Endothelial cell of umbilical vein (primary cell): ENCODE data around the gene OXTR. TPM values are rescaled to one million over a fixed set of nuclear protein-coding genes. Genes with fewer than 3 reads are reported as not detected.

Experiments
- BruUV-seq: library from RNA; stranded (reverse); fragments of 400-500 nt; replicated peaks from 2 replicates; lab custom pipeline; 2021; lab: Mats Ljungman, UMichigan
- CTCF ChIA-PET: fragments of 300-600, 350-600 bp; sonication (Branson Sonifier 250); formaldehyde crosslinking; loops from one replicate; lab custom pipeline; 2021; ENCODE audit warnings: antibody characterized with exemption, inconsistent platforms; lab: Charles Lee
- POLR2A ChIA-PET: fragments of 300-600, 350-600 bp; sonication (Branson Sonifier 250); formaldehyde crosslinking; loops from one replicate; lab custom pipeline; 2021; ENCODE audit warnings: antibody characterized with exemption, inconsistent platforms; lab: Charles Lee
- DNase-seq: peaks from one replicate; pipeline ENCODE4 v3.0.0-alpha.2; 2011; ENCODE audit warnings: low read depth, low spot score
- FAIRE-seq: peaks from 2 replicates; lab custom pipeline; 2011; peaks lifted over from hg19 to GRCh38; lab: Jason Lieb, UNC
- H2AFZ ChIP-seq: 2 replicates; pipeline ENCODE4 v1.6.0; 2012; ENCODE audit warnings: low read depth, low read length, control low read depth, inconsistent platforms
- H3K27ac ChIP-seq: 2 replicates; pipeline ENCODE4 v1.5.1; 2011; ENCODE audit warnings: low read depth, mild to moderate bottlenecking, control low read depth, low read length, moderate library complexity; ENCODE audit not compliant: insufficient read depth
- H3K27me3 ChIP-seq, 2 experiments: 2 replicates each; pipeline versions ENCODE4 v1.6.0 to v1.6.1; 2011; ENCODE audit warnings: low read length in 2 of 2, mixed read lengths in 1 of 2; ENCODE audit not compliant: control insufficient read depth in 2 of 2, insufficient read depth in 2 of 2
- H3K36me3 ChIP-seq, 2 experiments: 2 replicates in 1 of 2; 3 replicates in 1 of 2; pipeline ENCODE4 v1.5.1; 2011; ENCODE audit warnings: low read length in 2 of 2, mild to moderate bottlenecking in 1 of 2, moderate library complexity in 1 of 2; ENCODE audit not compliant: control insufficient read depth in 2 of 2, insufficient read depth in 2 of 2; ENCODE audit errors: extremely low read depth in 1 of 2
- H3K4me1 ChIP-seq: 3 replicates; pipeline ENCODE4 v1.5.1; 2011; ENCODE audit warnings: mild to moderate bottlenecking, low read length; ENCODE audit not compliant: control insufficient read depth, insufficient read depth; ENCODE audit errors: extremely low read depth
- H3K4me2 ChIP-seq: 2 replicates; pipeline ENCODE4 v1.6.1; 2011; ENCODE audit warnings: low read length, control low read depth, mixed read lengths; ENCODE audit not compliant: insufficient read depth
- H3K4me3 ChIP-seq, 3 experiments: fragments of 200-600 bp in 1 of 3; sonication (generic), shearing (Covaris generic) in 1 of 3; replicated peaks in 1 of 3; 2 replicates each; pipeline ENCODE4 v1.5.1; 2011 to 2016; ENCODE audit warnings: control low read depth in 3 of 3, low read length in 3 of 3, mild to moderate bottlenecking in 2 of 3, inconsistent platforms in 1 of 3, low read depth in 1 of 3, moderate library complexity in 1 of 3; ENCODE audit not compliant: insufficient read depth in 1 of 3
- H3K79me2 ChIP-seq: 2 replicates; pipeline ENCODE4 v1.6.0; 2012; ENCODE audit warnings: low read length, inconsistent platforms; ENCODE audit not compliant: control insufficient read depth, insufficient read depth
- H3K9ac ChIP-seq: replicated peaks from 2 replicates; pipeline ENCODE3; 2011; ENCODE audit warnings: low read length, control low read depth; ENCODE audit not compliant: insufficient read depth; ENCODE audit errors: extremely low read depth
- H3K9me1 ChIP-seq: replicated peaks from 3 replicates; pipeline ENCODE4 v1.6.0; 2011; ENCODE audit warnings: mild to moderate bottlenecking, low read length; ENCODE audit not compliant: control insufficient read depth, insufficient read depth; ENCODE audit errors: extremely low read depth
- H3K9me3 ChIP-seq: replicated peaks from 2 replicates; pipeline ENCODE4 v1.5.1; 2012; ENCODE audit warnings: low read length, inconsistent platforms; ENCODE audit not compliant: control insufficient read depth, insufficient read depth
- H4K20me1 ChIP-seq: replicated peaks from 2 replicates; pipeline ENCODE3; 2011; ENCODE audit warnings: mild to moderate bottlenecking, low read length; ENCODE audit not compliant: control insufficient read depth, insufficient read depth; ENCODE audit errors: extremely low read depth
- EZH2 ChIP-seq: IDR thresholded peaks from 2 replicates; pipeline ENCODE4 v1.6.1; 2012; ENCODE audit warnings: borderline replicate concordance, low read depth, mild to moderate bottlenecking, moderate library complexity, low read length, inconsistent platforms; ENCODE audit not compliant: severe bottlenecking
- FOS ChIP-seq: IDR thresholded peaks from 2 replicates; pipeline ENCODE4 v1.6.1; 2011; ENCODE audit warnings: mild to moderate bottlenecking, low read length, moderate library complexity, borderline replicate concordance; ENCODE audit not compliant: insufficient read depth
- GATA2 ChIP-seq: IDR thresholded peaks from 2 replicates; pipeline ENCODE4 v1.7.0; 2011; ENCODE audit warnings: low read depth, mild to moderate bottlenecking, moderate library complexity, mixed read lengths, low read length; ENCODE audit not compliant: insufficient read length, insufficient read depth
- JUN ChIP-seq: IDR thresholded peaks from 2 replicates; pipeline ENCODE4 v1.6.1; 2011; ENCODE audit warnings: borderline replicate concordance, low read depth; ENCODE audit not compliant: insufficient read length, insufficient read depth
- MYC ChIP-seq: IDR thresholded peaks from one replicate; pipeline ENCODE4 v1.6.1; 2011; ENCODE audit warnings: mild to moderate bottlenecking, low read depth, low read length
- POLR2A ChIP-seq: IDR thresholded peaks from 2 replicates; pipeline ENCODE4 v1.6.1; 2012; ENCODE audit warnings: low read depth, mild to moderate bottlenecking, control low read depth, low read length
- POLR2AphosphoS5 ChIP-seq: IDR thresholded peaks from 2 replicates; pipeline ENCODE4 v1.6.1; 2012; ENCODE audit warnings: low read depth, mild to moderate bottlenecking, control low read depth, low read length, moderate library complexity; ENCODE audit not compliant: insufficient read depth
- dilution Hi-C: fragments of 300-500 bp; cut with MboI; formaldehyde crosslinking; loops from one replicate; pipeline ENCODE4 v1.15.0; 2019; ENCODE audit warnings: low sequenced_read_pairs; ENCODE audit not compliant: extremely low pct_ligation_motif_present
- intact Hi-C: fragments of 100-400 bp; cut with micrococcal nuclease; formaldehyde crosslinking; loops from one replicate; pipeline ENCODE4 v1.10.0; 2022
- polyA plus RNA-seq, 4 experiments: library from polyadenylated mRNA; depleted of rRNA in 3 of 4; stranded (reverse) in 3 of 4; unstranded in 1 of 4; fragments of >200 nt; gene quantifications; 2 replicates each; pipeline versions ENCODE4 v1.2.1 to v1.2.3, GENCODE V29; 2011 to 2012; ENCODE audit warnings: missing spikeins in 1 of 4
- total RNA-seq: library from RNA; stranded (reverse); gene quantifications from 2 replicates; pipeline ENCODE4 v1.2.3, GENCODE V29; 2021
- TF ChIP-seq, protein P1 (sequence below), 2 donors: IDR thresholded peaks; 1 replicate in 1 of 2; 2 replicates in 1 of 2; pipeline ENCODE4 v1.5.1; 2011; ENCODE audit warnings: low read length in 2 of 2, mild to moderate bottlenecking in 2 of 2, moderate library complexity in 2 of 2, control low read depth in 1 of 2, inconsistent platforms in 1 of 2, low read depth in 1 of 2; ENCODE audit not compliant: insufficient read depth in 1 of 2; ENCODE audit errors: extremely low read depth in 1 of 2
- TF ChIP-seq, protein P2 (sequence below): IDR thresholded peaks from 2 replicates; pipeline ENCODE4 v1.6.1; 2011; ENCODE audit not compliant: insufficient read depth, insufficient read length

Gene OXTR
- total and polyA plus RNA-seq, 2 donors (not counting 3 experiments of a cell fraction or from before 2014, with no cell fraction given) = 0.12 to 0.40 TPM

DNA sequence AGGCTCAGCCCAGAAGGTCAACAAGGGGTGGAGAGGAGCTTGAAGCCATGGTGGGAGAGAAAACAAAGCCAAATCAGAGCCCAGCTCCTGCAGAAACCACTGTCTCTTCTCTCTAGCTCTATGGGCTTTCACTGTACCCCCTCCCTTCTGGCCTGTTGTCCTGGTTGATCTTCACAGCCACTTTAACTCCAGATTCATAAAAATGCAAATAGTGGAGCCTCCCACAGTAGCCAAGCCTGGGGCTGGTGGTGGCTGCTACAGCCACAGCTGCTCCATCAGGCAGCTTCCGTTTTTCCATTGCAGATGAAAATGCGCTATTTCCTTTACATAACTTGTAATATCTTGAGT lies 56.5 kb downstream of the OXTR start:
- no peak for FAIRE-seq
- Histone ChIP-seq H3K79me2 (no peaks in the 10 kb centered on the region), H3K4me3 (no peak overlapping the region), H3K9me3 (no peaks in the 10 kb centered on the region), H4K20me1 (no peaks in the 10 kb centered on the region), H3K36me3 (no peaks in the 10 kb centered on the region), H3K4me1 (no peaks in the 10 kb centered on the region), H3K4me2 (no peak overlapping the region), H2AFZ (no peak overlapping the region), H3K9ac (no peak overlapping the region), H3K9me1 (no peaks in the 10 kb centered on the region), H3K27ac (no peak overlapping the region), H3K27me3 (no peaks in the 10 kb centered on the region)
- dilution Hi-C loops (no loop called here), intact Hi-C loops (no loop called here)
- POLR2A ChIA-PET = no interaction called here
- TF ChIP-seq POLR2AphosphoS5 (no peak), GATA2 (no peak), MYC (no peak), JUN (no peak), POLR2A (no peak), FOS (no peak), EZH2 (no peak)
- TF ChIP-seq, protein P1, sequence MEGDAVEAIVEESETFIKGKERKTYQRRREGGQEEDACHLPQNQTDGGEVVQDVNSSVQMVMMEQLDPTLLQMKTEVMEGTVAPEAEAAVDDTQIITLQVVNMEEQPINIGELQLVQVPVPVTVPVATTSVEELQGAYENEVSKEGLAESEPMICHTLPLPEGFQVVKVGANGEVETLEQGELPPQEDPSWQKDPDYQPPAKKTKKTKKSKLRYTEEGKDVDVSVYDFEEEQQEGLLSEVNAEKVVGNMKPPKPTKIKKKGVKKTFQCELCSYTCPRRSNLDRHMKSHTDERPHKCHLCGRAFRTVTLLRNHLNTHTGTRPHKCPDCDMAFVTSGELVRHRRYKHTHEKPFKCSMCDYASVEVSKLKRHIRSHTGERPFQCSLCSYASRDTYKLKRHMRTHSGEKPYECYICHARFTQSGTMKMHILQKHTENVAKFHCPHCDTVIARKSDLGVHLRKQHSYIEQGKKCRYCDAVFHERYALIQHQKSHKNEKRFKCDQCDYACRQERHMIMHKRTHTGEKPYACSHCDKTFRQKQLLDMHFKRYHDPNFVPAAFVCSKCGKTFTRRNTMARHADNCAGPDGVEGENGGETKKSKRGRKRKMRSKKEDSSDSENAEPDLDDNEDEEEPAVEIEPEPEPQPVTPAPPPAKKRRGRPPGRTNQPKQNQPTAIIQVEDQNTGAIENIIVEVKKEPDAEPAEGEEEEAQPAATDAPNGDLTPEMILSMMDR (IDR thresholded peaks at IDR 0.05; ENCODE audit: extremely low read depth in 1 of 2, insufficient read depth in 1 of 2, low read depth in 1 of 2, low read length in 2 of 2) = no peak
- TF ChIP-seq, protein P2, sequence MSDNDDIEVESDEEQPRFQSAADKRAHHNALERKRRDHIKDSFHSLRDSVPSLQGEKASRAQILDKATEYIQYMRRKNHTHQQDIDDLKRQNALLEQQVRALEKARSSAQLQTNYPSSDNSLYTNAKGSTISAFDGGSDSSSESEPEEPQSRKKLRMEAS = no peak
- no TSS peak for BruUV-seq
- DNase-seq = no peak
- CTCF ChIA-PET = interaction anchor here (0.8 to 2.4 kb wide), 3 partner anchors 17 to 56 kb away, joined by 3 to 12 read pairs (median 8); partner anchors contain the start of gene OXTR
